ENCODE measurements around the gene ADGRL1.
"Not testable (repeated sequence)": the region's sequence is repeated elsewhere in the genome, so short reads cannot be mapped to it uniquely, and the experiment has no call there.

DNA sequence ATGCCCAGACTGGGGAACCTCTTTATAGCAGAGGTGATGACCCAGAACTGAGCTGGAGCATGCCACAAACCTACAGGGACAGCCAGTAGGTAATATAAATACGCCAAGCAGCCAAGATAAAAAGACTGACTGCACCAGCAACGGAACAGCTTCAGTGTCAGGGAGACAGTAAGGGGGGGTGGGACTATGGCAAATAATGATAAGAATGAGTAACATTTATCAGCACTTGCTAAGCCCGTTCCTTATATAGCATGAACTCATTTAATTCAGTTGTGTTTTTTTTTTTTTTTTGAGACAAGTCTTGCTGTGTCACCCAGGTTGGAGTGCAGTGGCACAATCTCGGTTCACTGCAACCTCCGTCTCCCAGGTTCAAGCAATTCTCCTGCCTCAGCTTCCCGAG lies 20.5 kb upstream of the ADGRL1 start:
- TF ChIP-seq, protein P1, sequence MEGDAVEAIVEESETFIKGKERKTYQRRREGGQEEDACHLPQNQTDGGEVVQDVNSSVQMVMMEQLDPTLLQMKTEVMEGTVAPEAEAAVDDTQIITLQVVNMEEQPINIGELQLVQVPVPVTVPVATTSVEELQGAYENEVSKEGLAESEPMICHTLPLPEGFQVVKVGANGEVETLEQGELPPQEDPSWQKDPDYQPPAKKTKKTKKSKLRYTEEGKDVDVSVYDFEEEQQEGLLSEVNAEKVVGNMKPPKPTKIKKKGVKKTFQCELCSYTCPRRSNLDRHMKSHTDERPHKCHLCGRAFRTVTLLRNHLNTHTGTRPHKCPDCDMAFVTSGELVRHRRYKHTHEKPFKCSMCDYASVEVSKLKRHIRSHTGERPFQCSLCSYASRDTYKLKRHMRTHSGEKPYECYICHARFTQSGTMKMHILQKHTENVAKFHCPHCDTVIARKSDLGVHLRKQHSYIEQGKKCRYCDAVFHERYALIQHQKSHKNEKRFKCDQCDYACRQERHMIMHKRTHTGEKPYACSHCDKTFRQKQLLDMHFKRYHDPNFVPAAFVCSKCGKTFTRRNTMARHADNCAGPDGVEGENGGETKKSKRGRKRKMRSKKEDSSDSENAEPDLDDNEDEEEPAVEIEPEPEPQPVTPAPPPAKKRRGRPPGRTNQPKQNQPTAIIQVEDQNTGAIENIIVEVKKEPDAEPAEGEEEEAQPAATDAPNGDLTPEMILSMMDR (IDR thresholded peaks at IDR 0.05; ENCODE audit: low read depth, low read length): not testable (repeated sequence)
- TF ChIP-seq POLR2A (IDR thresholded peaks at IDR 0.05; ENCODE audit: extremely low read depth, insufficient read length); MYC (IDR thresholded peaks at IDR 0.05; ENCODE audit: low read depth, low read length): not testable (repeated sequence)
- TF ChIP-seq, protein P2, sequence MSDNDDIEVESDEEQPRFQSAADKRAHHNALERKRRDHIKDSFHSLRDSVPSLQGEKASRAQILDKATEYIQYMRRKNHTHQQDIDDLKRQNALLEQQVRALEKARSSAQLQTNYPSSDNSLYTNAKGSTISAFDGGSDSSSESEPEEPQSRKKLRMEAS (IDR thresholded peaks at IDR 0.05; ENCODE audit: low read depth, low read length): not testable (repeated sequence)
